ENCODE results near the gene PTTG1IP. TPM values are rescaled to one million over a fixed set of nuclear protein-coding genes. Genes with fewer than 3 reads are reported as not detected.

The PTTG1IP gene
- 10 to 100 TPM; 48.2 to 50.8 TPM for total RNA-seq
- 69.8 TPM for polyA plus RNA-seq

- no peaks in the 10 kb centered on the region for H3K9me3 Mint-ChIP-seq
- H3K36me3 Mint-ChIP-seq = peaks cover 0 to 18% (median 0%) of the 10 kb centered on the region in 3 donors
- no peaks in the 10 kb centered on the region for H3K36me3 ChIP-seq (ENCODE audit: insufficient read depth, low read length)
- peak within 1 kb of the TSS; percentile 74 for H3K4me3 ChIP-seq (ENCODE audit: low read length)
- peaks cover 53 to 65% (median 62%) of the 10 kb centered on the region in 3 donors for H3K4me1 Mint-ChIP-seq
- H3K27me3 Mint-ChIP-seq = no peaks in the 10 kb centered on the region
- no peaks in the 10 kb centered on the region for H3K27me3 ChIP-seq (ENCODE audit: insufficient read depth, low read length, poor library complexity, severe bottlenecking)
- H3K27ac Mint-ChIP-seq = peak within 1 kb of the TSS; percentile 91 to 99 (median 95)
- H3K9me3 ChIP-seq (ENCODE audit: low read length) = no peaks in the 10 kb centered on the region
- peak within 1 kb of the TSS; percentile 74 for H3K27ac ChIP-seq (ENCODE audit: low read depth, low read length)
- peak within 1 kb of the TSS; percentile 93 to 97 (median 94) for H3K4me3 Mint-ChIP-seq
- DNase-seq = peak; percentile 99 to 100 (median 99)
- CTCF ChIA-PET = interaction anchor here (0.7 to 3.7 kb wide), 13 partner anchors 19 to 255 kb away, joined by 3 to 19 read pairs (median 5); partner anchors contain the start of gene UBE2G2
- H3K4me1 ChIP-seq (ENCODE audit: insufficient read depth, low read length) = peaks cover 48% of the 10 kb centered on the region
- POLR2A ChIA-PET = interaction anchor here (0.6 to 3.8 kb wide), 18 partner anchors 10 to 573 kb away, joined by 3 to 25 read pairs (median 6); partner anchors contain the start of genes SLX9, SUMO3 and UBE2G2
Observed at GRCh38 chr21:44873356-44874239, at the start of gene PTTG1IP. Gene PTTG1IP (minus strand): TSS chr21:44873690. CDS start chr21:44873616, 74 bp downstream.

- no peak for DNase-seq
- Histone ChIP-seq H3K27ac (ENCODE audit: low read depth, low read length) (peak overlapping the region; percentile 71), H3K4me3 (ENCODE audit: low read length) (peak overlapping the region; percentile 52), H3K4me1 (ENCODE audit: insufficient read depth, low read length) (peaks cover 65% of the 10 kb centered on the region), H3K36me3 (ENCODE audit: insufficient read depth, low read length) (peaks cover 3% of the 10 kb centered on the region), H3K27me3 (ENCODE audit: insufficient read depth, low read length, poor library complexity, severe bottlenecking) (no peaks in the 10 kb centered on the region), H3K9me3 (ENCODE audit: low read length) (no peaks in the 10 kb centered on the region)
- Mint-ChIP-seq H3K9me3 (no peaks in the 10 kb centered on the region), H3K4me3 (peak overlapping the region; percentile 72 to 100 (median 97)), H3K27ac (peak overlapping the region; percentile 18 to 95 (median 91)), H3K4me1 (peaks cover 68 to 90% (median 82%) of the 10 kb centered on the region in 3 donors), H3K27me3 (no peaks in the 10 kb centered on the region), H3K36me3 (peaks cover 0 to 31% (median 4%) of the 10 kb centered on the region in 3 donors)
- ChIA-PET POLR2A (no interaction called here), CTCF (interaction anchor here (1.3 to 12.5 kb wide), 2 partner anchors 9 to 27 kb away, joined by 3 to 219 read pairs; no protein-coding TSS in a partner anchor)
Observed at GRCh38 chr21:44921928-44922327, 48.4 kb upstream of the PTTG1IP start.

- Mint-ChIP-seq H3K4me3 (peak within 1 kb of the TSS; percentile 95 to 100 (median 99)), H3K27ac (peak within 1 kb of the TSS; percentile 88 to 99 (median 97)), H3K9me3 (no peaks in the 10 kb centered on the region), H3K27me3 (no peaks in the 10 kb centered on the region), H3K36me3 (peaks cover 0 to 33% (median 6%) of the 10 kb centered on the region in 3 donors), H3K4me1 (peaks cover 68 to 90% (median 82%) of the 10 kb centered on the region in 3 donors)
- Histone ChIP-seq H3K36me3 (ENCODE audit: insufficient read depth, low read length) (peaks cover 3% of the 10 kb centered on the region), H3K27me3 (ENCODE audit: insufficient read depth, low read length, poor library complexity, severe bottlenecking) (no peaks in the 10 kb centered on the region), H3K4me3 (ENCODE audit: low read length) (peak within 1 kb of the TSS; percentile 94), H3K4me1 (ENCODE audit: insufficient read depth, low read length) (peaks cover 65% of the 10 kb centered on the region), H3K9me3 (ENCODE audit: low read length) (no peaks in the 10 kb centered on the region), H3K27ac (ENCODE audit: low read depth, low read length) (peak within 1 kb of the TSS; percentile 71)
- CTCF ChIA-PET = interaction anchor here (0.8 to 12.5 kb wide), 4 partner anchors 10 to 121 kb away, joined by 3 to 219 read pairs (median 3); no protein-coding TSS in a partner anchor
- POLR2A ChIA-PET = interaction anchor here (0.5 to 2.4 kb wide), 4 partner anchors 10 to 1144 kb away, joined by 3 to 10 read pairs (median 3); partner anchors contain the start of gene SUMO3
- DNase-seq = peak; percentile 49 to 81 (median 54)
Observed at GRCh38 chr21:44920694-44921604, 47.5 kb upstream of the PTTG1IP start, which contains the start of gene ITGB2. Gene ITGB2 (minus strand): TSS chr21:44920899. CDS start chr21:44910782, 10,117 bp downstream.

GRCh38 chr21:44919913-44920693, 46.6 kb upstream of the PTTG1IP start:
- H3K4me1 ChIP-seq (ENCODE audit: insufficient read depth, low read length) = peaks cover 66% of the 10 kb centered on the region

GRCh38 chr21:44919111-44919912, 45.8 kb upstream of the PTTG1IP start:
- Mint-ChIP-seq H3K27ac (peak overlapping the region; percentile 87 to 98 (median 91)), H3K36me3 (peaks cover 0 to 35% (median 7%) of the 10 kb centered on the region in 3 donors), H3K4me3 (peak overlapping the region; percentile 95 to 100 (median 99)), H3K4me1 (peaks cover 70 to 90% (median 84%) of the 10 kb centered on the region in 3 donors), H3K27me3 (no peaks in the 10 kb centered on the region), H3K9me3 (no peaks in the 10 kb centered on the region)
- Histone ChIP-seq H3K27me3 (ENCODE audit: insufficient read depth, low read length, poor library complexity, severe bottlenecking) (no peaks in the 10 kb centered on the region), H3K36me3 (ENCODE audit: insufficient read depth, low read length) (peaks cover 3% of the 10 kb centered on the region), H3K4me1 (ENCODE audit: insufficient read depth, low read length) (peaks cover 66% of the 10 kb centered on the region), H3K4me3 (ENCODE audit: low read length) (peak overlapping the region; percentile 94), H3K27ac (ENCODE audit: low read depth, low read length) (peak overlapping the region; percentile 71), H3K9me3 (ENCODE audit: low read length) (no peaks in the 10 kb centered on the region)
- DNase-seq = no peak
- CTCF ChIA-PET = interaction anchor here (0.7 to 12.5 kb wide), 8 partner anchors 8 to 209 kb away, joined by 3 to 219 read pairs (median 3); partner anchors contain the start of gene UBE2G2
- POLR2A ChIA-PET = interaction anchor here (0.7 to 4.0 kb wide), 9 partner anchors 8 to 102 kb away, joined by 3 to 39 read pairs (median 4); partner anchors contain the start of genes PTTG1IP and SUMO3

More at GRCh38 chr21:44919913-44920693, 46.6 kb upstream of the PTTG1IP start:
- peaks cover 70 to 90% (median 84%) of the 10 kb centered on the region in 3 donors for H3K4me1 Mint-ChIP-seq
- no peaks in the 10 kb centered on the region for H3K9me3 Mint-ChIP-seq
- H3K9me3 ChIP-seq (ENCODE audit: low read length) = no peaks in the 10 kb centered on the region
- peaks cover 3% of the 10 kb centered on the region for H3K36me3 ChIP-seq (ENCODE audit: insufficient read depth, low read length)
- CTCF ChIA-PET = interaction anchor here (0.7 to 12.5 kb wide), 8 partner anchors 8 to 118 kb away, joined by 3 to 219 read pairs (median 3); partner anchors contain the start of gene UBE2G2
- H3K4me3 ChIP-seq (ENCODE audit: low read length) = peak overlapping the region; percentile 94
- peak overlapping the region; percentile 95 to 100 (median 99) for H3K4me3 Mint-ChIP-seq
- no peaks in the 10 kb centered on the region for H3K27me3 ChIP-seq (ENCODE audit: insufficient read depth, low read length, poor library complexity, severe bottlenecking)
- H3K27ac ChIP-seq (ENCODE audit: low read depth, low read length) = peak overlapping the region; percentile 71
- H3K36me3 Mint-ChIP-seq = peaks cover 0 to 35% (median 6%) of the 10 kb centered on the region in 3 donors
- no peak for DNase-seq
- H3K27me3 Mint-ChIP-seq = no peaks in the 10 kb centered on the region
- H3K27ac Mint-ChIP-seq = peak overlapping the region; percentile 88 to 99 (median 97)
- POLR2A ChIA-PET = interaction anchor here (0.7 to 4.0 kb wide), 8 partner anchors 7 to 103 kb away, joined by 3 to 39 read pairs (median 4); partner anchors contain the start of genes PTTG1IP and SUMO3

GRCh38 chr21:44918581-44919033, 45.1 kb upstream of the PTTG1IP start:
- H3K4me1 Mint-ChIP-seq = peaks cover 67 to 90% (median 82%) of the 10 kb centered on the region in 3 donors
- peaks cover 0 to 35% (median 7%) of the 10 kb centered on the region in 3 donors for H3K36me3 Mint-ChIP-seq
- peak overlapping the region; percentile 80 to 100 (median 96) for H3K4me3 Mint-ChIP-seq
- peaks cover 70% of the 10 kb centered on the region for H3K4me1 ChIP-seq (ENCODE audit: insufficient read depth, low read length)
- peak overlapping the region; percentile 43 to 97 (median 88) for H3K27ac Mint-ChIP-seq
- no peaks in the 10 kb centered on the region for H3K27me3 ChIP-seq (ENCODE audit: insufficient read depth, low read length, poor library complexity, severe bottlenecking)
- no peaks in the 10 kb centered on the region for H3K9me3 Mint-ChIP-seq
- no peak for DNase-seq
- H3K27ac ChIP-seq (ENCODE audit: low read depth, low read length) = peak overlapping the region; percentile 71
- ChIA-PET CTCF (interaction anchor here (0.6 to 12.5 kb wide), 8 partner anchors 12 to 210 kb away, joined by 3 to 219 read pairs (median 5); no protein-coding TSS in a partner anchor), POLR2A (interaction anchor here (0.6 to 4.0 kb wide), 5 partner anchors 9 to 45 kb away, joined by 3 to 39 read pairs (median 3); partner anchors contain the start of gene PTTG1IP)
- peaks cover 3% of the 10 kb centered on the region for H3K36me3 ChIP-seq (ENCODE audit: insufficient read depth, low read length)
- H3K27me3 Mint-ChIP-seq = no peaks in the 10 kb centered on the region
- no peaks in the 10 kb centered on the region for H3K9me3 ChIP-seq (ENCODE audit: low read length)
- peak overlapping the region; percentile 94 for H3K4me3 ChIP-seq (ENCODE audit: low read length)

All from CD8-positive, alpha-beta memory T cell (primary cell).